Hepatocyte (in vitro differentiated cells): ENCODE results near the gene SHPK. TPM values are rescaled to one million over a fixed set of nuclear protein-coding genes. Genes with fewer than 3 reads are reported as not detected.

Experiments used
- DNase-seq: peaks from one replicate; pipeline ENCODE4 v3.0.0-alpha.2; 2016; ENCODE audit warnings: low spot score
- H2AFZ ChIP-seq: fragments of 200-600 bp; sonication (generic); 2 replicates; pipeline ENCODE4 v1.6.0; 2016; ENCODE audit warnings: antibody characterized with exemption, mild to moderate bottlenecking
- H3K27ac ChIP-seq: fragments of 200-600 bp; sonication (generic); 2 replicates; pipeline ENCODE4 v1.5.1; 2016; ENCODE audit warnings: mild to moderate bottlenecking
- H3K27me3 ChIP-seq: fragments of 200-600 bp; sonication (generic); 2 replicates; pipeline ENCODE4 v1.6.1; 2016
- H3K36me3 ChIP-seq: fragments of 200-600 bp; sonication (generic); replicated peaks from 2 replicates; pipeline ENCODE4 v1.5.1; 2016; ENCODE audit warnings: low read depth; ENCODE audit not compliant: insufficient read depth
- H3K4me1 ChIP-seq: fragments of 200-600 bp; sonication (generic); 2 replicates; pipeline ENCODE4 v1.5.1; 2016; ENCODE audit warnings: mild to moderate bottlenecking, moderate library complexity; ENCODE audit not compliant: insufficient read depth
- H3K4me2 ChIP-seq: fragments of 200-600 bp; sonication (generic); 2 replicates; pipeline ENCODE4 v1.6.0; 2016
- H3K4me3 ChIP-seq: fragments of 200-600 bp; sonication (generic); 2 replicates; pipeline ENCODE4 v1.5.1; 2016; ENCODE audit warnings: mild to moderate bottlenecking
- H3K79me2 ChIP-seq: fragments of 200-600 bp; sonication (generic); 2 replicates; pipeline ENCODE4 v1.6.0; 2017; ENCODE audit warnings: mild to moderate bottlenecking
- H3K9me2 ChIP-seq: fragments of 200-600 bp; sonication (generic); replicated peaks from 2 replicates; pipeline ENCODE4 v1.6.0; 2017; ENCODE audit warnings: mild to moderate bottlenecking; ENCODE audit not compliant: insufficient read depth
- H3K9me3 ChIP-seq: fragments of 200-600 bp; sonication (generic); 2 replicates; pipeline ENCODE4 v1.5.1; 2016; ENCODE audit warnings: low read depth, mild to moderate bottlenecking
- H4K20me1 ChIP-seq: fragments of 200-600 bp; sonication (generic); 2 replicates; pipeline ENCODE4 v1.6.0; 2016; ENCODE audit warnings: mild to moderate bottlenecking; ENCODE audit not compliant: insufficient read depth, poor library complexity, severe bottlenecking
- EZH2 ChIP-seq: fragments of 200-600 bp; sonication (generic); IDR thresholded peaks from 2 replicates; pipeline ENCODE4 v1.6.1; 2016; ENCODE audit warnings: antibody characterized with exemption, mild to moderate bottlenecking, borderline replicate concordance
- EZH2phosphoT487 ChIP-seq: fragments of 200-600 bp; sonication (generic); IDR thresholded peaks from one replicate; pipeline ENCODE4 v1.6.1; 2018; ENCODE audit warnings: antibody characterized with exemption, mild to moderate bottlenecking, low read depth, moderate library complexity; ENCODE audit not compliant: unreplicated experiment, severe bottlenecking
- WGBS: methylation state at CpG from one replicate; pipeline ENCODE4 v1.1.6; 2016; ENCODE audit warnings: low lambda C conversion rate; ENCODE audit errors: missing lambda C conversion rate; 5-methylcytosine and 5-hydroxymethylcytosine counted together
- polyA plus RNA-seq: library from polyadenylated mRNA; unstranded; fragments of >200 nt; fragmentation: Nextera tagmentation; extraction: Ambion mirVana; gene quantifications from 2 replicates; pipeline ENCODE4 v1.2.1, GENCODE V29; 2016
- total RNA-seq: library from RNA; depleted of rRNA; stranded (reverse); fragments of >200 nt; gene quantifications from 2 replicates; pipeline ENCODE4 v1.2.3, GENCODE V29; 2014
- TF ChIP-seq, protein P1 (sequence below): fragments of 200-600 bp; sonication (generic); IDR thresholded peaks from 2 replicates; pipeline ENCODE4 v1.5.1; 2016; ENCODE audit warnings: antibody characterized with exemption, mild to moderate bottlenecking; ENCODE audit not compliant: poor library complexity

The SHPK gene
- total and polyA plus RNA-seq, 2 experiments from 2014 or later: 9.1 to 14.1 TPM

DNA sequence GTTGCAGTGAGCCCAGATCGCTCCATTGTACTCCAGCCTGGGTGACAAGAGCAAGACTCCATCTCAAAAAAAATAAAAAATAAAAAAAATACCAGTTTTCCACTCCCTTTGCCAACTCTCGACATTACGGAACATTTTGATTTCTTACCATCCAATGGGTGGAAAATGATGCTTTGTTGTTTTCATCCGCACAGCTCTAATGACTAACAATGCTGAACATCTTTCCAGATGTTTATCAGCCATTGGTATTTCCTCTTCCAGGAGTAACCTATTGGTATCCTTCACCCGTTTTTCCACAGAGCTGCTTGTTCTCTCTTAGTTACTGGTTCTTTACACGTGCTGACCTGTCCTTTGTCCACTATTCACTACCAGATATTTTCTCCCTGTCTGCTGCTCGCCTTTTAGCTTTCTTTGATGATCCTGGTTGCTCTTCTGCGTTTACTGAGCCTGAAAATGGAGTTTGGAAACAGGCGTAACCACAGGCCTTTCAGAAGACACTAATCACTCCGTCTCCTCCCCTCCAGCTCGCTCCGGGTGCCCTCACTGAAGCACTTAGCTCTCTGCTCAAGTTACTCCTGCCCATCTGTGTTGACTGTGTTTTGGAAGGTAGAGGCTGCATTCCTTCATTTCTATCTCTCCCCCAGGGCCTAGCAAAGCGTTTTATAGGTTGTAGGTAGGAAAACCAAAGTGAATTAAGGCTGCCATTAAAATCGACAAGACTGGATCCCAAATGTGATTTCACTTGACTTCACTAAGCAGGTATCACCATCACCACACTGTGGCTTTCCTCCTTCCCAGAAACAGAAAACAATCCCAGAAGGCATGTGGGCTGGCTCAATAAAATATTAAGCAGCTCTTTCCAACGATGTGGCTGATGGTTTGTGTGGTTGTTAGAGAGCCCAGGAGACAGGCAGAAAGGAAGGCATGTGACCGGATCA is 8.9 kb downstream of the SHPK start:
- no peaks in the 10 kb centered on the region for H3K4me1 ChIP-seq
- no peaks in the 10 kb centered on the region for H3K27me3 ChIP-seq
- H3K79me2 ChIP-seq: peaks cover 10% of the 10 kb centered on the region
- H2AFZ ChIP-seq: no peak overlapping the region
- TF ChIP-seq, protein P1, sequence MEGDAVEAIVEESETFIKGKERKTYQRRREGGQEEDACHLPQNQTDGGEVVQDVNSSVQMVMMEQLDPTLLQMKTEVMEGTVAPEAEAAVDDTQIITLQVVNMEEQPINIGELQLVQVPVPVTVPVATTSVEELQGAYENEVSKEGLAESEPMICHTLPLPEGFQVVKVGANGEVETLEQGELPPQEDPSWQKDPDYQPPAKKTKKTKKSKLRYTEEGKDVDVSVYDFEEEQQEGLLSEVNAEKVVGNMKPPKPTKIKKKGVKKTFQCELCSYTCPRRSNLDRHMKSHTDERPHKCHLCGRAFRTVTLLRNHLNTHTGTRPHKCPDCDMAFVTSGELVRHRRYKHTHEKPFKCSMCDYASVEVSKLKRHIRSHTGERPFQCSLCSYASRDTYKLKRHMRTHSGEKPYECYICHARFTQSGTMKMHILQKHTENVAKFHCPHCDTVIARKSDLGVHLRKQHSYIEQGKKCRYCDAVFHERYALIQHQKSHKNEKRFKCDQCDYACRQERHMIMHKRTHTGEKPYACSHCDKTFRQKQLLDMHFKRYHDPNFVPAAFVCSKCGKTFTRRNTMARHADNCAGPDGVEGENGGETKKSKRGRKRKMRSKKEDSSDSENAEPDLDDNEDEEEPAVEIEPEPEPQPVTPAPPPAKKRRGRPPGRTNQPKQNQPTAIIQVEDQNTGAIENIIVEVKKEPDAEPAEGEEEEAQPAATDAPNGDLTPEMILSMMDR: no peak
- TF ChIP-seq EZH2: no peak
- no peak for TF ChIP-seq EZH2phosphoT487
- no peak overlapping the region for H3K4me2 ChIP-seq
- no peaks in the 10 kb centered on the region for H3K9me3 ChIP-seq
- no peaks in the 10 kb centered on the region for H3K36me3 ChIP-seq
- 68% methylated on average over 16 of the region's 16 CpGs for WGBS
- peaks cover 4% of the 10 kb centered on the region for H4K20me1 ChIP-seq
- peak overlapping the region; percentile 40 for H3K27ac ChIP-seq
- no peak for DNase-seq
- H3K9me2 ChIP-seq: no peaks in the 10 kb centered on the region
- no peak overlapping the region for H3K4me3 ChIP-seq

DNA sequence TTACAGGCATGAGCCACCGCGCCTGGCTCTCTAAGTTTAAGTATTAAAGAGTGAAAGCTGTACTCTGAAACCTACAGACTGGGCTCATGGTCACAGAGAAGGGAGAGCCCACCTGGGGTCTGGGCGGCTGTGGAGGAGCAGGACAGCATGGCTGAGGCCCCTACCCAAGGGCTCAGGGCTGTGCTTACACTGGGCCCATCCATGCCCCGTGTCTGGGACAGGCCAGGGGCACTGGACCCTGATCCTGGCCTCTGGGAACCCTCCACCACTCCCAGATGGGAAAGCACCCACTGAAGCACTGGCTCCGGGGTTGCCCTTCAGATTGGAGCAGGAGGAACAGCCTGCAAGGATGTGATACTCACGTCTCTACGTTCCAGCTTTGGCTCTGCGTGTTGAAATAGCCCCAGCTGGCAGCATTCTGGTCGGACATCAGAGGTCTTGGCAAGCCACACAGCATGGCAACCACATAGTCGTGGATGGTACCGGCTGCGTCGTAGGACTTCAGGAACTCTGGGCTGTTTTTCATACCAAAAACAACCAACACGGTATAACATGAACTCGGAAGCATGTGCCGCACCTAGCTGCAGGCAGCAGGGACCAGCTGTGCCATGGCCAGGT is 13.0 kb downstream of the SHPK start:
- H2AFZ ChIP-seq: no peak overlapping the region
- H3K4me3 ChIP-seq: no peak overlapping the region
- H4K20me1 ChIP-seq: no peaks in the 10 kb centered on the region
- H3K79me2 ChIP-seq: no peaks in the 10 kb centered on the region
- TF ChIP-seq EZH2phosphoT487 (no peak), EZH2 (no peak)
- TF ChIP-seq, protein P1: no peak
- H3K9me3 ChIP-seq: no peaks in the 10 kb centered on the region
- WGBS: 97% methylated on average over 16 of the region's 16 CpGs
- no peaks in the 10 kb centered on the region for H3K27me3 ChIP-seq
- no peaks in the 10 kb centered on the region for H3K9me2 ChIP-seq
- no peak overlapping the region for H3K27ac ChIP-seq
- DNase-seq: no peak
- H3K36me3 ChIP-seq: no peaks in the 10 kb centered on the region
- H3K4me2 ChIP-seq: no peak overlapping the region
- H3K4me1 ChIP-seq: no peaks in the 10 kb centered on the region

DNA sequence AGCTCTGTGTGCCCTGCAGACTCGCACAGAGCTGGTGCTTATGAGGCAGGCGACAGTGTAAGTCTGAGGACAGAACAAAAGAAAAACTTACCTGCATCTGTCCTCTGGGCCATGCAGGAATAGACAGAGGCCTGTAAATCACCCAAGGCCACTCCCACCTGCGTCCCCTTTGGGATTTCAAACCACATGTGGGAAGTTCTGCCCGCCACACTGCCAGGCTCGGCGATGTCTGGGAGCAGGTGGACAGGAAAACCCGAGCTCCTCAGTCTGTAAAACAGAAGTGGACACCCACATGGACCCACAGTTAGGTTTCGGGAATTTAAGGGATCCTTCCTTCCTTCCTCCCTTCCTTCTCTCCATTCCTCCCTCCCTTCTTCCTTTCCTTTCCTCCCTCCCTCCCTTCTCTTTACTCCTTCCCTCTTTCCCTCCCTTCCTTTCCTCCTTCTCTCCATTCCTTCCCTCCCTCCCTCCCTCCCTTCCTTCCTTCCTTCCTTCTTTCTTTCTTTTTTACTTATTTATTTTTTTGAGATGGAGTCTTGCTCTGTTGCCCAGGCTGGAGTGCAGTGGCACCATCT is 14.8 kb downstream of the SHPK start:
- TF ChIP-seq EZH2: no peak
- TF ChIP-seq EZH2phosphoT487: no peak
- TF ChIP-seq, protein P1: no peak
- no peaks in the 10 kb centered on the region for H3K9me3 ChIP-seq
- H3K27me3 ChIP-seq: no peaks in the 10 kb centered on the region

More for the DNA sequence above, 14.8 kb downstream of the SHPK start:
- no peak overlapping the region for H3K4me2 ChIP-seq
- H3K79me2 ChIP-seq: no peaks in the 10 kb centered on the region
- H3K4me3 ChIP-seq: no peak overlapping the region
- no peak overlapping the region for H3K27ac ChIP-seq
- no peaks in the 10 kb centered on the region for H3K4me1 ChIP-seq
- DNase-seq: no peak
- H3K36me3 ChIP-seq: no peaks in the 10 kb centered on the region
- 98% methylated on average over 7 of the region's 8 CpGs for WGBS
- H4K20me1 ChIP-seq: no peaks in the 10 kb centered on the region
- H2AFZ ChIP-seq: no peak overlapping the region
- H3K9me2 ChIP-seq: no peaks in the 10 kb centered on the region
